Esophagus muscularis mucosa (tissue), 4 donors: ENCODE results near the gene EIF4E.
"Not testable (repeated sequence)": the region's sequence is repeated elsewhere in the genome, so short reads cannot be mapped to it uniquely, and the experiment has no call there.

Source experiments
- EP300 ChIP-seq: sonication (generic); formaldehyde crosslinking; IDR thresholded peaks from one replicate; pipeline ENCODE4 v1.6.1; 2017; ENCODE audit warnings: antibody characterized with exemption
- POLR2A ChIP-seq: fragments of 450-650 bp; IDR thresholded peaks from one replicate; pipeline ENCODE4 v1.6.1; 2017; ENCODE audit warnings: antibody characterized with exemption, moderate library complexity, mild to moderate bottlenecking, low read depth
- POLR2AphosphoS5 ChIP-seq, 2 donors: sonication (generic); formaldehyde crosslinking; IDR thresholded peaks; one replicate each; pipeline ENCODE4 v1.6.1; 2017; ENCODE audit warnings: antibody characterized with exemption in 2 of 2
- TF ChIP-seq, protein P1 (sequence below), 3 experiments: fragments of 200-600 bp in 2 of 3; fragments of 450-650 bp in 1 of 3; sonication (generic) in 2 of 3; IDR thresholded peaks; one replicate each; pipeline ENCODE4 v1.5.1; 2017 to 2019; ENCODE audit warnings: antibody characterized with exemption in 3 of 3, mild to moderate bottlenecking in 2 of 3, moderate library complexity in 1 of 3

DNA sequence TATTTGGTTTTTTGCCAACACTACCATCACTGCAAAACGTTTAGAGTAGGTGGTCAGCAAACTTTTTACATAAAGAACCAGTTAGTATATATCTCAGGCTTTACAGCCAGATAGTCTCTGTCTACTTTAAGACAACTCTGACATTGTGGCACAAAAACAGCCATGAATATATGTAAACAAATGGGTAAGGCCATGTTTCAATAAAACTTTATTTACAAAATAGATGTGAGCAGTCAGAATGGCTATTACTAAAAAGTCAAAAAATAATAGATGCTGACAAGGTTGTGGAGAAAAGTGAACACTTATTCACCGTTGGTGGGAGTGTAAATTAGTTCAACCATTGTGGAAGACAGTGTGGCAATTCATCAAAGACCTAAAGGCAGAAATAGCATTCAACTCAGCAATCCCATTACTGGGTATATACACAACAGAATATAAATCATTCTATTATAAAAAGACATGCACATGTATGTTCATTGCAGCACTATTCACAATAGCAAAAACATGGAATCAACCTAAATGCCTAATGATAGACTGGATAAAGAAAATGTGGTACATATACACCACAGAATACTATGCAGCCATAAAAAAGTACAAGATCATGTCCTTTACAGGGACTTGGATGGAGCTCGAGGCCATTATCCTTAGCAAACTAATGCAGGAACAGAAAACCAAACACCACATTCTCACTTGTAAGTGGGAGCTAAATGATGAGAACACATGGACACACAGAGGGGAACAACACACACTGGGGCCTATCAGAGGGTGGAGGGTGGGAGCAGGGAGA is 56.6 kb downstream of the EIF4E start:
- TF ChIP-seq, protein P1, sequence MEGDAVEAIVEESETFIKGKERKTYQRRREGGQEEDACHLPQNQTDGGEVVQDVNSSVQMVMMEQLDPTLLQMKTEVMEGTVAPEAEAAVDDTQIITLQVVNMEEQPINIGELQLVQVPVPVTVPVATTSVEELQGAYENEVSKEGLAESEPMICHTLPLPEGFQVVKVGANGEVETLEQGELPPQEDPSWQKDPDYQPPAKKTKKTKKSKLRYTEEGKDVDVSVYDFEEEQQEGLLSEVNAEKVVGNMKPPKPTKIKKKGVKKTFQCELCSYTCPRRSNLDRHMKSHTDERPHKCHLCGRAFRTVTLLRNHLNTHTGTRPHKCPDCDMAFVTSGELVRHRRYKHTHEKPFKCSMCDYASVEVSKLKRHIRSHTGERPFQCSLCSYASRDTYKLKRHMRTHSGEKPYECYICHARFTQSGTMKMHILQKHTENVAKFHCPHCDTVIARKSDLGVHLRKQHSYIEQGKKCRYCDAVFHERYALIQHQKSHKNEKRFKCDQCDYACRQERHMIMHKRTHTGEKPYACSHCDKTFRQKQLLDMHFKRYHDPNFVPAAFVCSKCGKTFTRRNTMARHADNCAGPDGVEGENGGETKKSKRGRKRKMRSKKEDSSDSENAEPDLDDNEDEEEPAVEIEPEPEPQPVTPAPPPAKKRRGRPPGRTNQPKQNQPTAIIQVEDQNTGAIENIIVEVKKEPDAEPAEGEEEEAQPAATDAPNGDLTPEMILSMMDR (IDR thresholded peaks at IDR 0.05) = not testable (repeated sequence)
- TF ChIP-seq POLR2A; POLR2AphosphoS5 (IDR thresholded peaks at IDR 0.05); EP300: not testable (repeated sequence)
